ENCODE results near the gene CTTNBP2. TPM values are rescaled to one million over a fixed set of nuclear protein-coding genes. Genes with fewer than 3 reads are reported as not detected.

The CTTNBP2 gene
- total and polyA plus RNA-seq, 2 of the 4 experiments (the other 2 are of a cell fraction) = 6.6 to 11.3 TPM

DNA sequence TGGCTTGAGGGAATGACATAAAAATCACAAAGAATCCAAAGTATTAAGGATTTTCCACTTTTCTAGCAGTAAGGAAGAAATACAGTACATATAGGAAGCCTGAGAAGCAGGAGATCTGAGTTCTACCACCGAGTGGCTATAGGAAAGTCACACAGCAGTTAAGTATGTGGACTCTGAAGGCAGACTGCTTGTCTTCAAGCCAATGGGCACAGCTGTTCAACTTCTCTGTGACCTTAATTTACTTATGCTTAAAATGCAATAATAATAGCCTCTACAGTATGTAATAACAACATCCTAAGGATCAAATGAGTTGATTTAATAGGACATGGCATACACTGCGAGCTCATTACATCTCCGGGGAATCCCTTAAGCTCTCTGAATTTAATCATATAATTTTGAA, 68.0 kb downstream of the CTTNBP2 start:
- H2BK15ac ChIP-seq (ENCODE audit: low read depth, low read length) = no peak overlapping the region
- H3K4ac ChIP-seq (ENCODE audit: low read depth, low read length) = no peak overlapping the region
- H2BK20ac ChIP-seq (ENCODE audit: low read depth, low read length) = no peak overlapping the region
- H2BK5ac ChIP-seq (ENCODE audit: low read depth, low read length, poor library complexity, severe bottlenecking) = no peak overlapping the region
- no peak overlapping the region for H3K23ac ChIP-seq (ENCODE audit: low read depth, low read length)
- no peak overlapping the region for H2AFZ ChIP-seq (replicated peaks; ENCODE audit: low read length, poor library complexity)
- H4K8ac ChIP-seq (ENCODE audit: low read depth in 2 of 2, low read length in 2 of 2) = no peak overlapping the region
- in situ Hi-C loops (cut with MboI; ENCODE audit: low sequenced_read_pairs) = no loop called here
- H3K4me3 ChIP-seq (ENCODE audit: insufficient read depth, low read depth, low read length) = no peak overlapping the region
- H2AK5ac ChIP-seq (ENCODE audit: low read depth, low read length) = no peak overlapping the region
- H3K27ac ChIP-seq (ENCODE audit: insufficient read depth, low read length) = no peak overlapping the region
- WGBS, 2 experiments (ENCODE audit: extremely low coverage in 2 of 2, insufficient read length in 1 of 2) = no CpG with 5 or more reads among the region's 3 CpGs
- H4K91ac ChIP-seq (ENCODE audit: insufficient read depth, low read depth, low read length) = no peak overlapping the region
- peaks cover 0 to 14% of the 10 kb centered on the region in 2 experiments; a peak in 3 of 4 replicates for H3K79me1 ChIP-seq (ENCODE audit: low read depth in 1 of 2, low read length in 2 of 2)
- no peaks in the 10 kb centered on the region for H3K27me3 ChIP-seq (ENCODE audit: control insufficient read depth, insufficient read depth, low read length)
- no peak overlapping the region for H3K18ac ChIP-seq (ENCODE audit: low read depth, low read length)
- no peaks in the 10 kb centered on the region for H3K9me3 ChIP-seq (ENCODE audit: control insufficient read depth, insufficient read depth, low read length)
- ChIA-PET POLR2A (ENCODE audit: unreplicated experiment) (no interaction called here), CTCF (no interaction called here)
- H3K14ac ChIP-seq (replicated peaks; ENCODE audit: low read depth, low read length) = no peak overlapping the region
- BruUV-seq (replicated peaks) = no TSS peak
- no peak for TF ChIP-seq RFX5 (IDR thresholded peaks at IDR 0.05; ENCODE audit: low read depth, low read length)
- TF ChIP-seq, protein P1, sequence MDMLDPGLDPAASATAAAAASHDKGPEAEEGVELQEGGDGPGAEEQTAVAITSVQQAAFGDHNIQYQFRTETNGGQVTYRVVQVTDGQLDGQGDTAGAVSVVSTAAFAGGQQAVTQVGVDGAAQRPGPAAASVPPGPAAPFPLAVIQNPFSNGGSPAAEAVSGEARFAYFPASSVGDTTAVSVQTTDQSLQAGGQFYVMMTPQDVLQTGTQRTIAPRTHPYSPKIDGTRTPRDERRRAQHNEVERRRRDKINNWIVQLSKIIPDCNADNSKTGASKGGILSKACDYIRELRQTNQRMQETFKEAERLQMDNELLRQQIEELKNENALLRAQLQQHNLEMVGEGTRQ (IDR thresholded peaks at IDR 0.05; ENCODE audit: low read depth, low read length) = no peak
- TF ChIP-seq FOS (IDR thresholded peaks at IDR 0.05; ENCODE audit: low read depth, low read length) = no peak
- TF ChIP-seq SMC3 (IDR thresholded peaks at IDR 0.05; ENCODE audit: low read depth, low read length) = no peak
- no peak for TF ChIP-seq CHD1 (IDR thresholded peaks at IDR 0.05; ENCODE audit: low read depth, low read length)
- no peak for TF ChIP-seq MXI1 (IDR thresholded peaks at IDR 0.05; ENCODE audit: borderline replicate concordance, low read depth, low read length)
- TF ChIP-seq MAZ (IDR thresholded peaks at IDR 0.05; ENCODE audit: borderline replicate concordance, low read depth, low read length) = no peak
- no peak for TF ChIP-seq NFE2L2 (IDR thresholded peaks at IDR 0.05; ENCODE audit: low read depth, low read length)
- TF ChIP-seq MAFK (IDR thresholded peaks at IDR 0.05; ENCODE audit: low read depth, low read length) = no peak
- TF ChIP-seq, protein P2, sequence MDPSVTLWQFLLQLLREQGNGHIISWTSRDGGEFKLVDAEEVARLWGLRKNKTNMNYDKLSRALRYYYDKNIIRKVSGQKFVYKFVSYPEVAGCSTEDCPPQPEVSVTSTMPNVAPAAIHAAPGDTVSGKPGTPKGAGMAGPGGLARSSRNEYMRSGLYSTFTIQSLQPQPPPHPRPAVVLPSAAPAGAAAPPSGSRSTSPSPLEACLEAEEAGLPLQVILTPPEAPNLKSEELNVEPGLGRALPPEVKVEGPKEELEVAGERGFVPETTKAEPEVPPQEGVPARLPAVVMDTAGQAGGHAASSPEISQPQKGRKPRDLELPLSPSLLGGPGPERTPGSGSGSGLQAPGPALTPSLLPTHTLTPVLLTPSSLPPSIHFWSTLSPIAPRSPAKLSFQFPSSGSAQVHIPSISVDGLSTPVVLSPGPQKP (IDR thresholded peaks at IDR 0.05; ENCODE audit: borderline replicate concordance, low read depth, low read length) = no peak
- TF ChIP-seq BHLHE40 (IDR thresholded peaks at IDR 0.05; ENCODE audit: low read depth, low read length) = no peak
- TF ChIP-seq, protein P3, sequence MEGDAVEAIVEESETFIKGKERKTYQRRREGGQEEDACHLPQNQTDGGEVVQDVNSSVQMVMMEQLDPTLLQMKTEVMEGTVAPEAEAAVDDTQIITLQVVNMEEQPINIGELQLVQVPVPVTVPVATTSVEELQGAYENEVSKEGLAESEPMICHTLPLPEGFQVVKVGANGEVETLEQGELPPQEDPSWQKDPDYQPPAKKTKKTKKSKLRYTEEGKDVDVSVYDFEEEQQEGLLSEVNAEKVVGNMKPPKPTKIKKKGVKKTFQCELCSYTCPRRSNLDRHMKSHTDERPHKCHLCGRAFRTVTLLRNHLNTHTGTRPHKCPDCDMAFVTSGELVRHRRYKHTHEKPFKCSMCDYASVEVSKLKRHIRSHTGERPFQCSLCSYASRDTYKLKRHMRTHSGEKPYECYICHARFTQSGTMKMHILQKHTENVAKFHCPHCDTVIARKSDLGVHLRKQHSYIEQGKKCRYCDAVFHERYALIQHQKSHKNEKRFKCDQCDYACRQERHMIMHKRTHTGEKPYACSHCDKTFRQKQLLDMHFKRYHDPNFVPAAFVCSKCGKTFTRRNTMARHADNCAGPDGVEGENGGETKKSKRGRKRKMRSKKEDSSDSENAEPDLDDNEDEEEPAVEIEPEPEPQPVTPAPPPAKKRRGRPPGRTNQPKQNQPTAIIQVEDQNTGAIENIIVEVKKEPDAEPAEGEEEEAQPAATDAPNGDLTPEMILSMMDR (conservative IDR thresholded peaks at IDR 0.05; ENCODE audit: low read depth, low read length) = no peak
- no peak for TF ChIP-seq RCOR1 (IDR thresholded peaks at IDR 0.05; ENCODE audit: insufficient replicate concordance, low read length)
- TF ChIP-seq RAD21 (IDR thresholded peaks at IDR 0.05; ENCODE audit: low read length) = no peak
- no peak for TF ChIP-seq CEBPB (IDR thresholded peaks at IDR 0.05; ENCODE audit: low read depth, low read length)
- TF ChIP-seq POLR2A (IDR thresholded peaks at IDR 0.05; ENCODE audit: low read depth, low read length) = no peak
- H3K4me1 ChIP-seq (ENCODE audit: control insufficient read depth, insufficient read depth, low read length) = peaks cover 4% of the 10 kb centered on the region; the same call in 1 of the 2 replicates
- dilution Hi-C loops (cut with HindIII; ENCODE audit: low sequenced_read_pairs, unreplicated experiment) = no loop called here
- no peak overlapping the region for H3K56ac ChIP-seq (ENCODE audit: extremely low read depth, insufficient read depth, low read length)
- intact Hi-C loops (cut with micrococcal nuclease) = no loop called here
- ATAC-seq (ENCODE audit: low read depth) (no peak), DNase-seq (no peak)
- H3K9me1 ChIP-seq (ENCODE audit: insufficient read depth, low read length) = peaks cover 5% of the 10 kb centered on the region; the same call in 1 of the 2 replicates
- no peak overlapping the region for H4K5ac ChIP-seq (ENCODE audit: low read depth, low read length)
- no peak overlapping the region for H2BK120ac ChIP-seq (ENCODE audit: low read depth, low read length)
- 0 out of 2 replicates have a peak, but pooled peaks cover 1% of the 10 kb centered on the region for H3K36me3 ChIP-seq (ENCODE audit: control insufficient read depth, insufficient read depth, low read length)
- no peak overlapping the region for H3K9ac ChIP-seq (ENCODE audit: low read depth, low read length)
- H4K20me1 ChIP-seq (ENCODE audit: insufficient read depth, low read length) = no peaks in the 10 kb centered on the region
- no peak overlapping the region for H3K4me2 ChIP-seq (ENCODE audit: low read depth, low read length)
- H2AK9ac ChIP-seq (replicated peaks; ENCODE audit: low read depth, low read length, poor library complexity) = no peak overlapping the region
